WI38 (cell line): ENCODE results near the gene PIK3C2G.

Source experiments
- H3K4me3 ChIP-seq: 2 replicates; pipeline ENCODE4 v1.5.1; 2011; ENCODE audit warnings: low read depth, mild to moderate bottlenecking, control low read depth, low read length
- CTCF ChIP-seq: IDR thresholded peaks from 2 replicates; pipeline ENCODE4 v1.5.1; 2012; ENCODE audit warnings: low read depth, mild to moderate bottlenecking, control low read depth, low read length

PIK3C2G gene

DNA sequence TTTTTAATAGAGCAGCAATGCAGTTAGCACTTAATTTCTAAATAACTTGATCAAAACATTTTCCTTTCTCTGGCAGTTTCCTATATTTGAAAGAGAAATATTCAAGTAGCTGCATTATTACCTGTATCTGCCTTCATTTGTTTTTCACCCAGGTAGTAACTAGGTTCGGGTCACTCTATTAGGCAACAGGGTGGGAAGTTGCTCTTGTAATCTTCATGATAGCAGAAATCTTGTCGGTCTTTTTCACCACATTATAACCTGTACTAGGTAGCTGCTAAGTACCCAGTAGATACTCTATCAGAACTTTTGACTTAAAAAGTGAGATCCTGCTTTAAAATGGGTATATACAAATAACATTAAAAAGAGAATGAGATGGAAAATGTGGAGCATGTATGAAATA is 2.4 kb upstream of the PIK3C2G start:
- TF ChIP-seq CTCF = no peak
- no peak overlapping the region for H3K4me3 ChIP-seq

DNA sequence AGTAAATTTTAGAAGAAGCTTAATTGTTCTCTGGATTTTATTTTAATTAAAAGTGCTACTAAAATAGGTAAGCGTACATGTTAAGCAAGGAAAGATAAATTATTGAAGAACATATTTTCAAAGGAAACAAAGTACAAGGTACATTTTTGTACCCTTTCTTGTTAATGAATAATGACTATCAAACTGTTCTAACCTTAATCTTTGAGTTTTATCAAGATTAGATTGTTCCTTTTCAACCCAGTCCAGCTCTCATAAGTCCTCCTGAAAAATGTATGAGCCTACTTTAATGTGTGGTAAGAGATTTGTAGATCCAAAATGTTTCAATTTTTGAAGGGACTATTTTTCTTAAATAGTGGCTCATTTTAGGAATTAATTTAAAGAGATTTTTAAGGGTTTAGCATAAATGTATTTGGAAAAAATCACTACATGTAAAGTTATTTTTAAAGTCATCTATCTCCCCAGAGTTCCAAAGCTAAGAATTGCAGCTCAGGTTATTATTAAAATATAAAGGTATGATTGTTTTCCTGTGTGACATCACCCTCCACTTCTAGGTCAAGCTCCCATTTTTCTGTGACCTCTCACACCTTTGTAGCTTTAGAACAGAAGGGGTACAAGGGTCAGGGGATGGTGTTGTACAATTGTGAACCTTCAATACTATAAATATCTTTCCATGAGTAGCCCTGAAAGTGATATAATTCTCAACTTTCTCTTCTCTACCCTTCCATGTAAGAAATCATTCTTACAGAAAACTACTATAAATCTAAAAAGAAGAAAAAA is 1.2 kb upstream of the PIK3C2G start:
- no peak for TF ChIP-seq CTCF
- no peak overlapping the region for H3K4me3 ChIP-seq

DNA sequence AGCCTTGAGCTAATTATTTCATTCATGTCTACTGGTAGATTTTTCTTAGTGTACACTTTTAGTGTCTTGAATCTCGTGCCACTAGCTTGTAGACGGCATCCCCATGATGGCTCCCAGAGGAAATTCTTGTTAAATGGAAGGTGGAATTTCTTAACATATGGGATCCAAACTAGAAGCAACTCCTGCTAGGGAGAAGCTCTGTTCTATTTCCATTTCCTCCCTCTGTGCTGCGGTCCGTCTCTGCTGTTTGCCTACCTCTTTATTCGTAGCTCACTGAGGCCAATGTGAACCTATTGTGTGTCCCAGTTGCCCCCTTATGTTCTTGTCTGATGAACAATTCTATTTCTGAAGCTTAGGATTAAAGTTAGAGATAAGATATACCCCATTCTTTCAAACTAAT is 588 bp downstream of the PIK3C2G start:
- no peak for TF ChIP-seq CTCF
- H3K4me3 ChIP-seq = no peak overlapping the region

GRCh38 chr12:18262514-18262913 is 1.2 kb downstream of the PIK3C2G start:
- H3K4me3 ChIP-seq = no peak overlapping the region
- TF ChIP-seq CTCF = no peak

GRCh38 chr12:18264581-18265075 is 3.3 kb downstream of the PIK3C2G start:
- TF ChIP-seq CTCF = no peak
- no peak overlapping the region for H3K4me3 ChIP-seq

DNA sequence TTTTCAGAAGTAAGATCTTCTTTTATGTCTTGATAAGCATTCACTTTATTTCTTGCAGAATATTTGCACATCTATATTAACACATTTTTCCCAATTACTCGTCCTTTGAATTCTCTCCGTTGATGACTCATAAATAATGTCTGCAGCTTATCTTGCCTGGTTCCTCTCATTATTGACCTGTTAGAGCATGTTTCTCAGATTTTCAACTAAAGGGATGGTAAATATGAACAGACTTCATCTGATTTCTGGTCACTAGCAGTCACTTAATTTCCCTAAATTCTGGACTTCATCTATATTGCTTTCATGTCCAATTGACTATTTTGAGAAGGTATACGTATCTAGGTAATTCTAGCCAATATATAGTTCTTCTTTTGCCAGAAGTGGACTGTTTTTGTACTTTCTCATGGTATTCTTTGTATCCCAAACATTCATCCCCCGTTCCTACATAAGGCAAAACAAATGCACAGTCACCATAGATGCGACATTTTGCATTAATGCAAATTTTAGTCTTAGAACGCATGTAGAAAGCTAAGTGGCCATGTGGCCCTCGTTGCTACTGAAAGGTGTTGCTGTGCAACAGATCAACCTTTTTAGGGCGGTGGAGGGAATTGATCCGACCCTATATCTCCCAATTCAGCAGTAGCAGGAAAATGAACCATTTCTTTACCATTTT is 6.2 kb downstream of the PIK3C2G start:
- TF ChIP-seq CTCF = no peak
- H3K4me3 ChIP-seq = no peak overlapping the region

DNA sequence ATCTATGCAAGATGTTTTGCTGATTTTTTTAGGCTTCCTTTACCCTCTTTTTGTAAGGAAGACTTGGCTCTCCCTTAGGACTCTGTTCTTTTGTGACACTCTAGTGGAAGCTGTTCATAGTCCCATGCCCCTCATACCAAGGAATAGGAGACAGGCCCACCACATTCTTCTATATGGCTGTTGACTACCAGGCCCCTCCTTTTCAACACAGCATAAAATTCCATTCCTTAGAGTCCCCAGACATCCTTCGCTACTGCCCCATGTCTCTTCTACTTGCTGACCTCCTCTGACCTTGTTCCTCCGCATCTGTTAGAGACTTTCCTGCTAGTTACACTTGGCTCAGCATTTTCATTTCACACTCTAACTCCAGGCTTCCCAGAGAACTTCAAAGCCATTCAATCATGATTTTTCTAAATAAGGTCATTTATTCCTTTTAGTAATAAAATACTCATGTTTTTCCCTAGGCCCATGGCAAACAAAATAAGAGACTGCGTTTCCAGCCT is 9.7 kb downstream of the PIK3C2G start:
- H3K4me3 ChIP-seq = no peak overlapping the region
- TF ChIP-seq CTCF = no peak
